Pancreas (tissue), 10 donors: ENCODE data around the gene SV2A. TPM values are rescaled to one million over a fixed set of nuclear protein-coding genes. Genes with fewer than 3 reads are reported as not detected.

Experiments used
- ATAC-seq, 4 donors: fragments of 200-7000 bp; cut with Tn5 transposase; one replicate each; pipeline versions ENCODE4 v1.8.0 to v1.9.1; 2020; ENCODE audit warnings: mild to moderate bottlenecking in 4 of 4, moderate library complexity in 4 of 4
- DNase-seq, 6 donors: peaks; one replicate each; pipeline ENCODE4 v3.0.0-alpha.2; 2020
- FAIRE-seq: peaks from 2 replicates; lab custom pipeline; 2012; peaks lifted over from hg19 to GRCh38; lab: Jason Lieb, UNC
- H3K27ac ChIP-seq, 4 donors: fragments of 200-600 bp; sonication (generic); 1 replicate in 3 of 4; 2 replicates in 1 of 4; pipeline versions ENCODE4 v1.5.0 to v1.8.0; 2020
- H3K27me3 ChIP-seq, 4 donors: fragments of 200-600 bp; one replicate each; pipeline ENCODE4 v1.8.0; 2021
- H3K36me3 ChIP-seq, 3 donors: fragments of 200-600 bp; sonication (generic) in 1 of 3; one replicate each; pipeline versions ENCODE4 v1.5.0 to v1.8.0; 2020 to 2021
- H3K4me1 ChIP-seq, 3 donors: fragments of 200-600 bp; one replicate each; pipeline ENCODE4 v1.8.0; 2021
- H3K4me3 ChIP-seq, 4 donors: fragments of 200-600 bp; sonication (generic) in 2 of 4; one replicate each; pipeline versions ENCODE4 v1.5.0 to v1.8.0; 2020 to 2021
- H3K9me3 ChIP-seq, 4 donors: fragments of 200-600 bp; one replicate each; pipeline ENCODE4 v1.8.0; 2021
- CTCF ChIP-seq, 4 donors: fragments of 200-600 bp; sonication (generic) in 3 of 4; IDR thresholded peaks; one replicate each; pipeline versions ENCODE4 v1.5.0 to v1.8.0; 2021; ENCODE audit warnings: antibody characterized with exemption in 4 of 4
- WGBS, 2 donors: extraction: QIAGEN DNeasy Blood & Tissue Kit; methylation state at CpG; one replicate each; pipeline ENCODE4 v1.1.7; 2013; 5-methylcytosine and 5-hydroxymethylcytosine counted together
- intact Hi-C, 3 donors: fragments of 100-400 bp; cut with DNase I; formaldehyde crosslinking; loops; one replicate each; pipeline versions ENCODE4 v1.11.1 to v1.14.2; 2022
- polyA plus RNA-seq, 2 donors: library from polyadenylated mRNA; stranded (reverse); fragments of 200-250 nt; gene quantifications; one replicate each; pipeline ENCODE4 v1.2.3, GENCODE V29; 2013
- total RNA-seq, 6 donors: library from RNA; stranded (reverse); fragmentation: NEBNext Ultra II Directional in 4 of 6; extraction: Animal tissue kit (Norgen Biotek cat#: 25700) in 4 of 6; gene quantifications; one replicate each; pipeline versions ENCODE4 v1.2.1 to v1.2.4, GENCODE V29; 2021 to 2023
- donor health status: healthy with polysubstance abuse.
- donor health status: DM: no; HTN: no; CAD: no; lungs with moderate emphysema.
- donor health status: DM: no; HTN: no; CAD: no.
- donor health status: control.
- donor health status: control.
- donor health status: Bipolar disorder and iron deficiency.
- donor health status: DM: yes; HTN: yes; CAD: no.
- donor health status: DM: no; HTN: no; CAD: no.
- donor health status: DM: no; HTN: no; CAD: no.
- donor health status: DM: yes; HTN: yes; CAD: no.

The SV2A gene
- 1 to 10 TPM in 3 of 6 donors, under 1 TPM in 3; 0.32 to 2.5 (median 0.96) TPM for total RNA-seq
- 1 to 10 TPM; 2.3 to 8.3 TPM for polyA plus RNA-seq

- Histone ChIP-seq H3K9me3 (no peaks in the 10 kb centered on the region), H3K27ac (no peak within 1 kb of the TSS), H3K27me3 (no peaks in the 10 kb centered on the region), H3K36me3 (peaks cover 0 to 3% (median under 1%) of the 10 kb centered on the region in 3 donors), H3K4me3 (peak within 1 kb of the TSS in 1 of 4 donors; percentile 33), H3K4me1 (no peaks in the 10 kb centered on the region)
- DNase-seq (no peak), ATAC-seq (peak; percentile 44 to 87 (median 72)), FAIRE-seq (no peak)
- no peak for TF ChIP-seq CTCF (IDR thresholded peaks at IDR 0.05)
- 2 to 3% methylated on average over 24 of the region's 24 CpGs for WGBS, 2 donors
- intact Hi-C loops: no loop called here
Observed at GRCh38 chr1:149917571-149918144, at the start of gene SV2A. SV2A (minus strand) TSS chr1:149917844; CDS start chr1:149913840, 4,004 bp downstream.

- no peak overlapping the region for H3K4me3 ChIP-seq
- no peak overlapping the region for H3K27ac ChIP-seq
- H3K4me1 ChIP-seq: peaks cover 0 to 5% (median 0%) of the 10 kb centered on the region in 3 donors
- no peak for ATAC-seq
- FAIRE-seq: no peak
- 61 to 72% methylated on average over 3 of the region's 3 CpGs for WGBS, 2 donors
- DNase-seq: no peak
- H3K9me3 ChIP-seq: no peaks in the 10 kb centered on the region
- intact Hi-C loops: loop anchor here in 2 of 3 donors (10.0 kb wide), 2 partner anchors 78 to 208 kb away; no protein-coding TSS in a partner anchor
- TF ChIP-seq CTCF (IDR thresholded peaks at IDR 0.05): no peak
- H3K36me3 ChIP-seq: peaks cover 0 to 24% (median 6%) of the 10 kb centered on the region in 3 donors
- no peaks in the 10 kb centered on the region for H3K27me3 ChIP-seq
Observed at GRCh38 chr1:149967041-149967440, 49.4 kb upstream of the SV2A start.

GRCh38 chr1:149966405-149966804, 48.8 kb upstream of the SV2A start:
- ATAC-seq (no peak), DNase-seq (no peak), FAIRE-seq (no peak)
- 46 to 69% methylated on average over 1 of the region's 1 CpG for WGBS, 2 donors
- intact Hi-C loops: loop anchor here in 2 of 3 donors (10.0 kb wide), 2 partner anchors 78 to 208 kb away; no protein-coding TSS in a partner anchor
- no peaks in the 10 kb centered on the region for H3K9me3 ChIP-seq
- H3K4me3 ChIP-seq: no peak overlapping the region
- peaks cover 0 to 8% (median 0%) of the 10 kb centered on the region in 3 donors for H3K4me1 ChIP-seq
- no peak overlapping the region for H3K27ac ChIP-seq
- peaks cover 0 to 24% (median 6%) of the 10 kb centered on the region in 3 donors for H3K36me3 ChIP-seq
- H3K27me3 ChIP-seq: no peaks in the 10 kb centered on the region
- no peak for TF ChIP-seq CTCF (IDR thresholded peaks at IDR 0.05)

- ATAC-seq (peak in 3 of 4 donors; percentile 33 to 34 (median 33)), DNase-seq (no peak), FAIRE-seq (no peak)
- peaks cover 0 to 8% (median 0%) of the 10 kb centered on the region in 3 donors for H3K4me1 ChIP-seq
- H3K4me3 ChIP-seq: no peak overlapping the region
- peaks cover 0 to 19% (median 1%) of the 10 kb centered on the region in 3 donors for H3K36me3 ChIP-seq
- H3K27me3 ChIP-seq: no peaks in the 10 kb centered on the region
- WGBS, 2 donors: 48 to 50% methylated on average over 3 of the region's 3 CpGs
- H3K27ac ChIP-seq: no peak overlapping the region
- intact Hi-C loops: loop anchor here in 2 of 3 donors (10.0 kb wide), 2 partner anchors 79 to 209 kb away; no protein-coding TSS in a partner anchor
- no peak for TF ChIP-seq CTCF (IDR thresholded peaks at IDR 0.05)
- H3K9me3 ChIP-seq: no peaks in the 10 kb centered on the region
Observed at GRCh38 chr1:149965440-149965839, 47.8 kb upstream of the SV2A start.

GRCh38 chr1:149963358-149963757, 45.7 kb upstream of the SV2A start:
- intact Hi-C loops: loop anchor here (5.0 to 10.0 kb wide), 4 partner anchors 81 to 211 kb away; no protein-coding TSS in a partner anchor
- Histone ChIP-seq H3K36me3 (peaks cover 0 to 7% (median 0%) of the 10 kb centered on the region in 3 donors), H3K27me3 (no peaks in the 10 kb centered on the region), H3K4me1 (peaks cover 0 to 8% (median 0%) of the 10 kb centered on the region in 3 donors), H3K9me3 (no peaks in the 10 kb centered on the region), H3K27ac (peak overlapping the region in 2 of 4 donors; percentile 35 to 41), H3K4me3 (no peak overlapping the region)
- 41 to 42% methylated on average over 3 of the region's 3 CpGs for WGBS, 2 donors
- TF ChIP-seq CTCF (IDR thresholded peaks at IDR 0.05): no peak
- ATAC-seq (peak in 1 of 4 donors; percentile 23), DNase-seq (no peak), FAIRE-seq (no peak)
